Gastroesophageal sphincter (tissue), 3 donors: ENCODE results near the gene STK32A.

ENCODE experiments used
- CTCF ChIP-seq, 4 experiments: fragments of 200-600 bp in 2 of 4; fragments of 450-650 bp in 2 of 4; sonication (generic) in 1 of 4; IDR thresholded peaks; one replicate each; pipeline ENCODE4 v1.5.1; 2017 to 2019; ENCODE audit warnings: antibody characterized with exemption in 4 of 4, mild to moderate bottlenecking in 2 of 4, moderate library complexity in 2 of 4
- POLR2A ChIP-seq, 2 donors: fragments of 450-650 bp; IDR thresholded peaks; one replicate each; pipeline ENCODE4 v1.6.1; 2017; ENCODE audit warnings: antibody characterized with exemption in 2 of 2, mild to moderate bottlenecking in 2 of 2, moderate library complexity in 1 of 2
- POLR2AphosphoS5 ChIP-seq: sonication (generic); formaldehyde crosslinking; IDR thresholded peaks from one replicate; pipeline ENCODE4 v1.6.1; 2017; ENCODE audit warnings: antibody characterized with exemption

- no peak for TF ChIP-seq CTCF (IDR thresholded peaks at IDR 0.05)
- no peak for TF ChIP-seq POLR2A (IDR thresholded peaks at IDR 0.05)
- TF ChIP-seq POLR2AphosphoS5 = no peak
Observed at GRCh38 chr5:147234239-147234824, 494 bp upstream of the STK32A start.
